HepG2 (cell line): ENCODE measurements around the gene CHMP4B. TPM values are rescaled to one million over a fixed set of nuclear protein-coding genes. Genes with fewer than 3 reads are reported as not detected.

Experiments used
- CCDC6 ChIP-seq: sonication (generic); formaldehyde crosslinking; IDR thresholded peaks from 2 replicates; pipeline ENCODE4 v1.8.1; 2022; ENCODE audit warnings: mild to moderate bottlenecking, missing genetic modification reagents, moderate library complexity
- HDAC2 ChIP-seq: sonication (generic); formaldehyde crosslinking; IDR thresholded peaks from 2 replicates; pipeline ENCODE4 v1.4.0; 2020; ENCODE audit warnings: missing genetic modification reagents
- KDM2A ChIP-seq: sonication (generic); formaldehyde crosslinking; IDR thresholded peaks from 2 replicates; pipeline ENCODE4 v1.4.0; 2020; ENCODE audit warnings: low read depth, missing genetic modification reagents, borderline replicate concordance
- MZF1 ChIP-seq: sonication (generic); formaldehyde crosslinking; IDR thresholded peaks from 2 replicates; pipeline ENCODE4 v1.8.1; 2023; ENCODE audit warnings: mild to moderate bottlenecking, missing genetic modification reagents, borderline replicate concordance
- POLR2AphosphoS5 ChIP-seq: IDR thresholded peaks from 2 replicates; pipeline ENCODE4 v1.6.1; 2012; ENCODE audit warnings: low read depth, low read length
- SMAD9 ChIP-seq: sonication (generic); formaldehyde crosslinking; IDR thresholded peaks from 2 replicates; pipeline ENCODE4 v1.5.1; 2020; ENCODE audit warnings: mild to moderate bottlenecking, missing genetic modification reagents
- SNRNP70 ChIP-seq: fragments of 200-400 bp; formaldehyde crosslinking; IDR thresholded peaks from 2 replicates; pipeline ENCODE4 v1.6.1; 2017; ENCODE audit warnings: mild to moderate bottlenecking, low read depth, low read length, moderate library complexity
- SP5 ChIP-seq: IDR thresholded peaks from 2 replicates; pipeline ENCODE4 v1.6.1; 2016; ENCODE audit warnings: low read depth, borderline replicate concordance
- ZBTB42 ChIP-seq: sonication (generic); formaldehyde crosslinking; IDR thresholded peaks from 2 replicates; pipeline ENCODE4 v1.5.0; 2020; ENCODE audit warnings: mild to moderate bottlenecking, missing genetic modification reagents
- ZFP37 ChIP-seq: sonication (generic); formaldehyde crosslinking; IDR thresholded peaks from 2 replicates; pipeline ENCODE4 v1.4.0; 2020; ENCODE audit warnings: missing genetic modification reagents, borderline replicate concordance
- ZNF101 ChIP-seq: sonication (generic); formaldehyde crosslinking; IDR thresholded peaks from 2 replicates; pipeline ENCODE4 v1.4.0; 2020; ENCODE audit warnings: mild to moderate bottlenecking, low read depth, missing genetic modification reagents, borderline replicate concordance
- ZNF121 ChIP-seq: sonication (generic); formaldehyde crosslinking; IDR thresholded peaks from 2 replicates; pipeline ENCODE4 v1.5.0; 2020; ENCODE audit warnings: mild to moderate bottlenecking, missing genetic modification reagents
- ZNF33A ChIP-seq: sonication (generic); formaldehyde crosslinking; IDR thresholded peaks from 2 replicates; pipeline ENCODE4 v1.5.1; 2020; ENCODE audit warnings: missing genetic modification reagents, mild to moderate bottlenecking, moderate library complexity, borderline replicate concordance
- ZNF460 ChIP-seq: sonication (generic); formaldehyde crosslinking; IDR thresholded peaks from 2 replicates; pipeline ENCODE4 v1.5.1; 2020; ENCODE audit warnings: missing genetic modification reagents, mild to moderate bottlenecking, borderline replicate concordance
- ZNF530 ChIP-seq: sonication (generic); formaldehyde crosslinking; IDR thresholded peaks from 2 replicates; pipeline ENCODE4 v1.5.0; 2020; ENCODE audit warnings: low read depth, mild to moderate bottlenecking, missing genetic modification reagents
- ZNF547 ChIP-seq: sonication (generic); formaldehyde crosslinking; IDR thresholded peaks from 2 replicates; pipeline ENCODE4 v1.5.1; 2020; ENCODE audit warnings: mild to moderate bottlenecking, missing genetic modification reagents
- ZNF746 ChIP-seq: sonication (generic); formaldehyde crosslinking; IDR thresholded peaks from 2 replicates; pipeline ENCODE4 v1.8.0; 2022; ENCODE audit warnings: mild to moderate bottlenecking, missing genetic modification reagents
- ZSCAN9 ChIP-seq: IDR thresholded peaks from 2 replicates; pipeline ENCODE4 v1.6.1; 2016; ENCODE audit warnings: borderline replicate concordance
- polyA plus RNA-seq, 8 experiments: library from polyadenylated mRNA; depleted of rRNA in 3 of 8; stranded (reverse) in 7 of 8; unstranded in 1 of 8; fragments of >200 nt; fragmentation: Illumina TruSeq in 4 of 8; extraction: Trizol in 4 of 8; gene quantifications; 2 replicates each; pipeline versions ENCODE4 v1.2.1 to v1.2.3, GENCODE V29; 2011 to 2016; ENCODE audit warnings: low read depth in 4 of 8, missing spikeins in 1 of 8, mixed read lengths in 1 of 8; ENCODE audit not compliant: insufficient read depth in 1 of 8
- total RNA-seq, 5 experiments: library from RNA; depleted of rRNA; stranded (reverse); fragments of >200 nt; fragmentation: Illumina TruSeq; extraction: Trizol; gene quantifications; 2 replicates each; pipeline ENCODE4 v1.2.3, GENCODE V29; 2016; ENCODE audit warnings: low read depth in 1 of 5
- TF ChIP-seq, protein P1 (sequence below): sonication (generic); formaldehyde crosslinking; IDR thresholded peaks from 2 replicates; pipeline ENCODE4 v1.5.1; 2020; ENCODE audit warnings: mild to moderate bottlenecking, missing genetic modification reagents, borderline replicate concordance
- TF ChIP-seq, protein P2 (sequence below): sonication (generic); formaldehyde crosslinking; IDR thresholded peaks from 2 replicates; pipeline ENCODE4 v1.5.0; 2020; ENCODE audit warnings: mild to moderate bottlenecking, missing genetic modification reagents
- TF ChIP-seq, protein P3 (sequence below): fragments of 450-650 bp; IDR thresholded peaks from 2 replicates; pipeline ENCODE4 v1.6.1; 2017
- TF ChIP-seq, protein P4 (sequence below): sonication (generic); formaldehyde crosslinking; IDR thresholded peaks from 2 replicates; pipeline ENCODE4 v1.5.0; 2020; ENCODE audit warnings: missing genetic modification reagents, mild to moderate bottlenecking, borderline replicate concordance

The CHMP4B gene
- total and polyA plus RNA-seq, 2 of the 13 experiments (the other 11 are each of a cell fraction or from before 2014, with no cell fraction given), result 40.1 to 45.6 TPM

DNA sequence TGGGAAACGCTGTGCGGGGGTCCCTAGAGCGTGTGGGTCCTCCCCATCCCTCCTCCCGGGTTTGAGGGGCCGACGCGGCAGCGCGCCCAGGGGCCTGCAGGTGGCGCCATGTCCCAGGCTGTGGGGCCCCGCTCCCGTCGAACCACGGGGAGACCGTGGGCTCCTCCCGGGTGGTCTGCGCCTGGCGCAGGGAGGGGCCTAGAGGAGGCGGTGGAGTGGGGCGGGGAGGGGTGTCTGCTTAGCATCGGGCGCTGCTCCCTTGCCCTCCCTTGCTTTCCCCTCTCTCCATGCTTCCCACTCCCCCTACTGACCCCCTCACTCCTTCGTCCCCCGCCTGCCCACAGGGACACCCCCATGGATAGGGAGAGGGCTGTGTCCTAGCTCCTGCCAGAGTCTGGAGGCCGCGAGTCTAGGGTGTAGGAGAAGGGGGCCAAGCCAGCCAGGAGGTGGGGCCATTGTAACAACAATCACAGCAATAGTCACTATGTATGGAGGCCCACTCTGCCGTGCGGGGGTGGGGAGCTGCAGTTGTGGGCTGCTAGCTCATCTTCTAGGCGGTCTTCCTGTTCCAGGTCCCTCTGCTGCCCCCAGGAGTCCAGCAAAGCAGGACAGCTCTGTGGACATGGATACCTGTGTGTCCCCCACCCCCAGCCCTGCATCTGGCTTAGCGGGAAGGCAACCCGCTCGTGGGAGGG, 51.7 kb downstream of the CHMP4B start (continued):
- TF ChIP-seq ZNF101 (CRISPR knock-in tag), result no peak
- no peak for TF ChIP-seq ZNF530 (CRISPR knock-in tag)
- TF ChIP-seq ZBTB42 (CRISPR knock-in tag), result no peak
- peak; percentile 85 for TF ChIP-seq KDM2A (CRISPR knock-in tag)
- TF ChIP-seq MZF1 (CRISPR knock-in tag), result no peak; the same call in 1 of the 2 replicates
- TF ChIP-seq, protein P1, sequence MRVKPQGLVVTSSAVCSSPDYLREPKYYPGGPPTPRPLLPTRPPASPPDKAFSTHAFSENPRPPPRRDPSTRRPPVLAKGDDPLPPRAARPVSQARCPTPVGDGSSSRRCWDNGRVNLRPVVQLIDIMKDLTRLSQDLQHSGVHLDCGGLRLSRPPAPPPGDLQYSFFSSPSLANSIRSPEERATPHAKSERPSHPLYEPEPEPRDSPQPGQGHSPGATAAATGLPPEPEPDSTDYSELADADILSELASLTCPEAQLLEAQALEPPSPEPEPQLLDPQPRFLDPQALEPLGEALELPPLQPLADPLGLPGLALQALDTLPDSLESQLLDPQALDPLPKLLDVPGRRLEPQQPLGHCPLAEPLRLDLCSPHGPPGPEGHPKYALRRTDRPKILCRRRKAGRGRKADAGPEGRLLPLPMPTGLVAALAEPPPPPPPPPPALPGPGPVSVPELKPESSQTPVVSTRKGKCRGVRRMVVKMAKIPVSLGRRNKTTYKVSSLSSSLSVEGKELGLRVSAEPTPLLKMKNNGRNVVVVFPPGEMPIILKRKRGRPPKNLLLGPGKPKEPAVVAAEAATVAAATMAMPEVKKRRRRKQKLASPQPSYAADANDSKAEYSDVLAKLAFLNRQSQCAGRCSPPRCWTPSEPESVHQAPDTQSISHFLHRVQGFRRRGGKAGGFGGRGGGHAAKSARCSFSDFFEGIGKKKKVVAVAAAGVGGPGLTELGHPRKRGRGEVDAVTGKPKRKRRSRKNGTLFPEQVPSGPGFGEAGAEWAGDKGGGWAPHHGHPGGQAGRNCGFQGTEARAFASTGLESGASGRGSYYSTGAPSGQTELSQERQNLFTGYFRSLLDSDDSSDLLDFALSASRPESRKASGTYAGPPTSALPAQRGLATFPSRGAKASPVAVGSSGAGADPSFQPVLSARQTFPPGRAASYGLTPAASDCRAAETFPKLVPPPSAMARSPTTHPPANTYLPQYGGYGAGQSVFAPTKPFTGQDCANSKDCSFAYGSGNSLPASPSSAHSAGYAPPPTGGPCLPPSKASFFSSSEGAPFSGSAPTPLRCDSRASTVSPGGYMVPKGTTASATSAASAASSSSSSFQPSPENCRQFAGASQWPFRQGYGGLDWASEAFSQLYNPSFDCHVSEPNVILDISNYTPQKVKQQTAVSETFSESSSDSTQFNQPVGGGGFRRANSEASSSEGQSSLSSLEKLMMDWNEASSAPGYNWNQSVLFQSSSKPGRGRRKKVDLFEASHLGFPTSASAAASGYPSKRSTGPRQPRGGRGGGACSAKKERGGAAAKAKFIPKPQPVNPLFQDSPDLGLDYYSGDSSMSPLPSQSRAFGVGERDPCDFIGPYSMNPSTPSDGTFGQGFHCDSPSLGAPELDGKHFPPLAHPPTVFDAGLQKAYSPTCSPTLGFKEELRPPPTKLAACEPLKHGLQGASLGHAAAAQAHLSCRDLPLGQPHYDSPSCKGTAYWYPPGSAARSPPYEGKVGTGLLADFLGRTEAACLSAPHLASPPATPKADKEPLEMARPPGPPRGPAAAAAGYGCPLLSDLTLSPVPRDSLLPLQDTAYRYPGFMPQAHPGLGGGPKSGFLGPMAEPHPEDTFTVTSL (CRISPR knock-in tag), result no peak; the same call in 1 of the 2 replicates
- no peak for TF ChIP-seq SNRNP70
- no peak for TF ChIP-seq ZSCAN9 (CRISPR knock-in tag)
- TF ChIP-seq, protein P2, sequence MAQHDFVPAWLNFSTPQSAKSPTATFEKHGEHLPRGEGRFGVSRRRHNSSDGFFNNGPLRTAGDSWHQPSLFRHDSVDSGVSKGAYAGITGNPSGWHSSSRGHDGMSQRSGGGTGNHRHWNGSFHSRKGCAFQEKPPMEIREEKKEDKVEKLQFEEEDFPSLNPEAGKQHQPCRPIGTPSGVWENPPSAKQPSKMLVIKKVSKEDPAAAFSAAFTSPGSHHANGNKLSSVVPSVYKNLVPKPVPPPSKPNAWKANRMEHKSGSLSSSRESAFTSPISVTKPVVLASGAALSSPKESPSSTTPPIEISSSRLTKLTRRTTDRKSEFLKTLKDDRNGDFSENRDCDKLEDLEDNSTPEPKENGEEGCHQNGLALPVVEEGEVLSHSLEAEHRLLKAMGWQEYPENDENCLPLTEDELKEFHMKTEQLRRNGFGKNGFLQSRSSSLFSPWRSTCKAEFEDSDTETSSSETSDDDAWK (CRISPR knock-in tag), result no peak
- no peak for TF ChIP-seq ZNF746 (CRISPR knock-in tag)
- TF ChIP-seq POLR2AphosphoS5, result no peak
- no peak; the same call in 1 of the 2 replicates for TF ChIP-seq ZFP37 (CRISPR knock-in tag)
- peak; percentile 16; the same call in 1 of the 2 replicates for TF ChIP-seq HDAC2 (CRISPR knock-in tag)
- TF ChIP-seq, protein P3, sequence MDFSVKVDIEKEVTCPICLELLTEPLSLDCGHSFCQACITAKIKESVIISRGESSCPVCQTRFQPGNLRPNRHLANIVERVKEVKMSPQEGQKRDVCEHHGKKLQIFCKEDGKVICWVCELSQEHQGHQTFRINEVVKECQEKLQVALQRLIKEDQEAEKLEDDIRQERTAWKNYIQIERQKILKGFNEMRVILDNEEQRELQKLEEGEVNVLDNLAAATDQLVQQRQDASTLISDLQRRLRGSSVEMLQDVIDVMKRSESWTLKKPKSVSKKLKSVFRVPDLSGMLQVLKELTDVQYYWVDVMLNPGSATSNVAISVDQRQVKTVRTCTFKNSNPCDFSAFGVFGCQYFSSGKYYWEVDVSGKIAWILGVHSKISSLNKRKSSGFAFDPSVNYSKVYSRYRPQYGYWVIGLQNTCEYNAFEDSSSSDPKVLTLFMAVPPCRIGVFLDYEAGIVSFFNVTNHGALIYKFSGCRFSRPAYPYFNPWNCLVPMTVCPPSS, result no peak
- TF ChIP-seq ZNF547, result 0 out of 2 replicates have a peak, but pooled peaks have one; percentile 18
- TF ChIP-seq ZNF33A (CRISPR knock-in tag), result no peak
- no peak; the same call in 1 of the 2 replicates for TF ChIP-seq ZNF460
- TF ChIP-seq ZNF121 (CRISPR knock-in tag), result no peak
- TF ChIP-seq, protein P4, sequence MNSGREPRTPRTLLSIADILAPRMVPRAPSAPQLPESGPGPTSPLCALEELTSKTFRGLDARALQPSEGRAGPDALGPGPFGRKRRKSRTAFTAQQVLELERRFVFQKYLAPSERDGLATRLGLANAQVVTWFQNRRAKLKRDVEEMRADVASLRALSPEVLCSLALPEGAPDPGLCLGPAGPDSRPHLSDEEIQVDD (CRISPR knock-in tag), result no peak
- TF ChIP-seq SMAD9, result no peak
- no peak for TF ChIP-seq CCDC6
- no peak for TF ChIP-seq SP5 (CRISPR knock-in tag)
